Duodenal mucosa (tissue), 2 donors: ENCODE data around the gene CRB1.
"Not testable (repeated sequence)": the region's sequence is repeated elsewhere in the genome, so short reads cannot be mapped to it uniquely, and the experiment has no call there.

Experiments
- H3K27ac ChIP-seq: one replicate; pipeline ENCODE4 v1.7.0; 2013; ENCODE audit warnings: low read depth, low read length
- H3K27me3 ChIP-seq, 2 donors: one replicate each; pipeline ENCODE4 v1.7.0; 2013; ENCODE audit warnings: low read length in 2 of 2, control low read depth in 1 of 2; ENCODE audit not compliant: insufficient read depth in 2 of 2, control insufficient read depth in 1 of 2
- H3K36me3 ChIP-seq, 2 donors: one replicate each; pipeline ENCODE4 v1.7.0; 2013; ENCODE audit warnings: low read length in 2 of 2, control low read depth in 1 of 2; ENCODE audit not compliant: insufficient read depth in 2 of 2, control insufficient read depth in 1 of 2
- H3K4me1 ChIP-seq, 2 donors: one replicate each; pipeline ENCODE4 v1.7.0; 2013; ENCODE audit warnings: low read length in 2 of 2, control low read depth in 1 of 2; ENCODE audit not compliant: insufficient read depth in 2 of 2, control insufficient read depth in 1 of 2
- H3K4me3 ChIP-seq, 2 donors: one replicate each; pipeline ENCODE4 v1.7.0; 2013; ENCODE audit warnings: low read length in 2 of 2, low read depth in 1 of 2
- H3K9ac ChIP-seq, 2 donors: one replicate each; pipeline ENCODE4 v1.7.0; 2013; ENCODE audit warnings: low read length in 2 of 2, low read depth in 1 of 2
- H3K9me3 ChIP-seq, 2 donors: one replicate each; pipeline ENCODE4 v1.7.0; 2013; ENCODE audit warnings: low read length in 2 of 2, control low read depth in 1 of 2; ENCODE audit not compliant: control insufficient read depth in 1 of 2

CRB1 gene

DNA sequence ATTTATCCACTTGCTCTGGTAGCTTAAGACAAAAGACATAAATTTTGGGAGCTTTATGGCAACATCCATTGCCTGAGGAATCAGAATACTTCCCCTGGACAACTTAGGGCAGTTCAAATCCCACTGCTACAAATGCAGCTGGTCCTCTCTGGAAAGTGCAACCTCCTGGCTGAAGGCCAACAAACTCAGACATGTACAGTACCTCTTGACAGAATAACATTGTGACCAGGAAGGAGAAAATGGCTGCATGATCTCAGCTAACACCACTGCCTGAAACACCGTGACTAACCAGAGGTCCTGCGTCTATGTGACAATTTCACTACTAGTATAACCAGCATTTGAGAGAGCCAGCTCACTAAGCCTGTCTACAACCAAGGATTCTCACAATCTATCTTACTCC, 218.9 kb downstream of the CRB1 start:
- Histone ChIP-seq H3K27ac (no peak overlapping the region), H3K9me3 (no peaks in the 10 kb centered on the region), H3K4me1 (no peaks in the 10 kb centered on the region), H3K4me3 (no peak overlapping the region), H3K36me3 (no peaks in the 10 kb centered on the region), H3K9ac (no peak overlapping the region), H3K27me3 (no peaks in the 10 kb centered on the region)

DNA sequence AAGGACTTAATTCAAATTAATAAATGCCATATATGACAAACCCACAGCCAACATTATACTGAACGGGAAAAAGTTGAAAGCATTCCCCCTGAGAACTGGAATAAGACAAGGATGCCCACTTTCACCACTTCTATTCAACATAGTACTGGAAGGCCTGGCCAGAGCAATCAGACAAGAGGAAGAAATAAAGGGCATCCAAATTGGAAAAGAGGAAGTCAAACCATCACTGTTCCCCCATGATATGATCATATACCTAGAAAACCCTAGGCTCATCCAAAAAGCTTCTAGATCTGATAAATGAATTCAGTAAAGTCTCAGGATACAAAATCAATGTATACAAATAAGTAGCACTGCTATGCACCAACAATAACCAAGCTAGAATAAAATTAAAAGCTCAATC, 223.5 kb downstream of the CRB1 start:
- not testable (repeated sequence) for H3K27me3 ChIP-seq, H3K4me3 ChIP-seq, H3K36me3 ChIP-seq, H3K27ac ChIP-seq, H3K9ac ChIP-seq, H3K4me1 ChIP-seq, H3K9me3 ChIP-seq

DNA sequence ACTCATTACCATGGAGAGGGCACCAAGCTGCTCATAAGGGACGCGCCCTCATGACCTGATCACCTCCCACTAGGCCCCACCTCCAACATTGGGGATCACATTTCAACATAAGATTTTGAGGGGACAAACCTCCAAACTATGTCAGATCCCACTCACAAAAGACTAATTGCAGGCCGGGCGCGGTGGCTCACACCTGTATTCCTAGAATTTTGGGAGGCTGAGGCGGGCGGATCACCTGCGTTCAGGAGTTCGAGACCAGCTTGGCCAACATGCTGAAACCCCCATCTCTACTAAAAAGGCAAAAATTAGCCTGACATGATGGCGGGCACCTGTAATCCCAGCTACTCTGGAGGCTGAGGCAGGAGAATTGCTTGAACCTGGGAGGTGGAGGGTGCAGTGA, 228.7 kb downstream of the CRB1 start:
- no peaks in the 10 kb centered on the region for H3K9me3 ChIP-seq
- no peak overlapping the region for H3K9ac ChIP-seq
- H3K36me3 ChIP-seq = no peaks in the 10 kb centered on the region
- no peaks in the 10 kb centered on the region for H3K27me3 ChIP-seq
- H3K4me1 ChIP-seq = no peaks in the 10 kb centered on the region
- H3K27ac ChIP-seq = no peak overlapping the region
- H3K4me3 ChIP-seq = no peak overlapping the region

DNA sequence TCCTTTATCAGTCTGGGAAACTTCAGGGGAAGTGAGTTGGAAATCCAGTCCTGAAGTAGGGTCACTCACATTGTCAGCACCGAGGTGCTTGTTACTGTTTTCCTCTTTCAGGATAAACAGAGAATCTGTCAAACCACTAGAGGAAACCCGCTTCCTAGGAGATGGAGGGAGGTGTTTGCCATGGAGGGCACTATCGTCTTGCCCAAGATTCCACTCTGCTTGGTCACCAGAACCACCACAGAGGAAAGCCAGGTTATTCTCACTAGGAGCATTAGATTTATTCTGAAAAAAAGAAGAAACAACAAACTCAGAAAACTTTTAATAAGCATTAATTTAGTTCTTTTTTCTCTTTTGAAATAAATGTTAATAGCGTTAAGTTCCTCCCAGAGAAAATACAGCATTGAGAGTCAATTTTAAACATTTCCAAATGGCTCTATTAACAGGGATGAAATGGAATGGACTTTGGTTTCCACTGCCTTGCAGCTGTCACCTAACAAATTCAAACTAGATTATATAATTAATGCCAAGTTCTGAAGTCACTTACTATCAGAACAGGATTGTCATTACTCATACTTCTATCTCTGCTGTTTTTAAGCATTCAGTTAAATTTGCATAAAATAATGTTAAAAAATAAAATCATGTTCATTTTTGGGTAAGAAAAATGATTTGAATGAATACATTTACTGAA, 242.8 kb downstream of the CRB1 start:
- Histone ChIP-seq H3K27me3 (no peaks in the 10 kb centered on the region), H3K36me3 (peaks cover 15 to 24% of the 10 kb centered on the region in 2 donors), H3K9ac (no peak overlapping the region), H3K4me3 (no peak overlapping the region), H3K27ac (no peak overlapping the region), H3K9me3 (no peaks in the 10 kb centered on the region), H3K4me1 (no peaks in the 10 kb centered on the region)

DNA sequence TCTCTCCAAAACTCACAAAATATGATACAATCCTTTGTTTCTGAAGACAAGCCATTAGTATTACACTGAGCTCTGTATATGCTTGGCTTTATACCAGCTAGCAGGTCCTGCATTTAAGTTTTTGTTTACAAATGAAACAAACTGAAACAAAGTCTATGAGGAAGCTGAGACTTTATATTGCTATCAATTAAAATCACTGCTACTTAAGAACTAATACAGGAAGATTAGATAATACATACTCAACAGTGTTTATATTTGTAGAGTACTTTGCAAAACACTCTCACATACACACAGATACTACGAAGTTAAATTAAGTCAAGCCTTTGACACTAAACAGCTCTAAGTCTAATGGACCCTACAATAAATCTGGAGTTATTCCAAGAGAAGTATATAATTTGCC, 247.4 kb downstream of the CRB1 start:
- no peak overlapping the region for H3K9ac ChIP-seq
- H3K27ac ChIP-seq = no peak overlapping the region
- no peaks in the 10 kb centered on the region for H3K27me3 ChIP-seq
- no peak overlapping the region for H3K4me3 ChIP-seq
- no peaks in the 10 kb centered on the region for H3K9me3 ChIP-seq
- H3K4me1 ChIP-seq = no peaks in the 10 kb centered on the region
- H3K36me3 ChIP-seq = peaks cover 8 to 11% of the 10 kb centered on the region in 2 donors

DNA sequence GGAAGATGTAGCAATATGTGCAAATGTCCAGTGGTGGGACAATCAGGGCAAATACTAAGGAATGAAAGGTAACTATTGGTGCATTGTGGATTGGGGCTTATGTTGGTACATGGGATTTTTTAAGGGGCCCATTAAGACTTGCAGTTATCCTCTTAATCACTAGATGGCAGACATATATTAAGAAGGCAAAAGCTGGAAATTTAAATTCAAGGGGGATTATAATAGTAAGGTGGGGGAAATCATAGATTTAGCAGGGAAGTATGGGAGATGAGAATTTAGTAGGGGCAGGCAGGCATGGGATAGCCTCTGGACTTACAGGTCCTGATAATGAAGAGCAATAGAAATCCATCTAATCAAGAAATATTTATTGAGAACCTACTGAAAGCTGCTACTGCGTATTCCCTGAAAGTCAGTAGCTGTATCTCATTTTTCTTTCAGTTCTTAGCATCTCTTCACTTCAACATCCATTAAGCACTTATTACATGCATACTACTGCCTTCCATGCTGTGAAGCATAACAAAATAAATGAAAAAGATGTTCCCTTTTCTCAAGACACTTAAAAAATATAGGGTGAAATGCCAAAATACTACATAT, 251.8 kb downstream of the CRB1 start:
- Histone ChIP-seq H3K9ac (no peak overlapping the region), H3K4me1 (no peaks in the 10 kb centered on the region), H3K27ac (no peak overlapping the region), H3K27me3 (no peaks in the 10 kb centered on the region), H3K9me3 (no peaks in the 10 kb centered on the region), H3K36me3 (no peaks in the 10 kb centered on the region), H3K4me3 (no peak overlapping the region)

DNA sequence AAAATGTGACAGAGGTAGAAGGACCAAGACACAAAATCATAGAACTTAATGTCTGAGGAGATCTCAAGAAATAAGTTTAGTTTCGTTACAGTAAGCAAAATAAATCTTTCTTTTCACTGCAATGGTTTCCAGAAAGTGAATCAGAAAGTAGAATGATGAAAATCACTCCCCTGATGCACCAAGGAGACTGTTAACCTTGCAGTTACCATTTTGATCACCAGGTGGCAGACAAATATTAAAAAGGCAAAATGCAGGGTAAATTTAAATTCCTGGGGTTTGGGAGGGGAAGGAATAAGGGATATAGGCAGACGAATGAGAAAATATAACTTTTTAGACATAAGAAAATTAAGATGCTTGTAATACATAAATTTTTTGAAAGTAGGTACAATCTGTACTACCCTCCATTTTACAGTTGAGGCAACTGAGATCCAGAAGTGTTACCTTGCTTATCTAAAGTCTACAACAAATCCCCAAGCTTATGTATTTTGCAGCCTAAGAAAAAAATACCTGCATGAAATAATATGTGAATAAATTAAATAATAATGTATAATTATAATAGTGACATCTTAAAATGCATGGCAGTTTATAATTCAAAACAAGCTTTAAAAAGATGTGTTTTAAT, 253.2 kb downstream of the CRB1 start:
- Histone ChIP-seq H3K27ac (no peak overlapping the region), H3K4me3 (no peak overlapping the region), H3K9ac (no peak overlapping the region), H3K36me3 (no peaks in the 10 kb centered on the region), H3K4me1 (no peaks in the 10 kb centered on the region), H3K9me3 (no peaks in the 10 kb centered on the region), H3K27me3 (no peaks in the 10 kb centered on the region)

DNA sequence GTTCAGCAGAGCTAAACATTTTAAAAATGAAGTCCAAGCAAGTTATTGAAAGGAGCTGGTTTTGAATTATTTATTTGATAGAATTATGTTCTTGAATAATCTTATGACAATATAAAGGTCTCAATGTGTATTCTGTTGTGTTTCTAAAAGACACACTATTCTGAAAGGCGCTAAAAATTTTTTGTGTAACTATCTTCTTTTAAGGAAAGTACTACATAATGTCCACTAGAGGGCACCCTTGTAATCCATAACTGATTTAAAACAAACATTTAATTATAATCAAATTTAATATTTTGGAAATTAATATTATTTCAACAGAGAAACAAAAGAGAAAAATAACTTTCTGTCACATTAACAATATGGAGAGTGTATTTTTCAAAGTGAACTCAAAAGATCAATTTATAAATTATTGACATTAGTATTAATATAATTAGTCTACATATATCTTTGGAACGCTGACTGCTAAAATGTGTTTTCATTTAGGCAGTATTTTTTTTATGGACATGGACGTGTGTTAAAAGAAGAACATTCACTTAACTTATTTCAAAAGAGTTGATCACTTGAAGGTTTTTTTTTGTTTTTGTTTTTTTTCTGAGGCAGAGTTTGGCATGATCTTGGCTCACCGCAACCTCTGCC, 258.8 kb downstream of the CRB1 start:
- no peaks in the 10 kb centered on the region for H3K9me3 ChIP-seq
- H3K9ac ChIP-seq = no peak overlapping the region
- H3K27me3 ChIP-seq = no peaks in the 10 kb centered on the region
- H3K4me1 ChIP-seq = no peaks in the 10 kb centered on the region
- no peak overlapping the region for H3K4me3 ChIP-seq
- H3K36me3 ChIP-seq = no peaks in the 10 kb centered on the region
- H3K27ac ChIP-seq = no peak overlapping the region
